ENCODE results near the gene SENP8.

Gene SENP8

DNA sequence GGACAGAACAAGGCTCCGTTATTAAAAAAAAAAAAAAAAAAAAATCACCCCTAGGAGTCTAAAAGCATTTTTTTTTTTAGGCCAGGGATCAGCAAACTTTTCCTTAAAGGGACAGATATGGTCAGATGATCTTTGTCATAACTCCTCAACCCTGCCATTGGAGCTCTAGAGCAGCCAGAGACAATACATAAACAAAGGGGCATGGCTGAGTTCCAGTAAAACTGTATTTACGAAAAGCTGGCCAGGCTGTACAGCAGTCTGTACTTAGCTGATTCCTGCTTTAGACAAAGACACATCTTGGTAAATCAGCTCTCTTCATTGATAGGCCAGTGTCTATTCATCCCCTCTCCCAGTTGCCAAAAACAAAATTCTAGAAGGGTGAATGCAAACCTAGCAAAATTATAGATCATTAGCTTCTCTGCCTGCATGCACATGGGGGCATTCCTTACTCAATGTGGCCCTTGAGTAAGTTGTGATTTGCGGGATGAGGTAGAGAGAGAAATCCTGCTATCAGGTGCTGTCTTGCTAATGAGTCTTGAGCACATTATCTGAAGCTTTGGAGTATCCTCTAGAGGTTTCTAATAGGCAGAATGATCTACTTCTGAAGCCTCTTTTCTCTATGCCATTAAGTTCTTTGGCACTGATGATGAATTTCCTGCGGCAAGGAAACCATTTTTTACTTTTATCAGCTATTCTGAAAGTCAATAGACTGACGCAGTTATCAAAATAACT is 35.2 kb downstream of the SENP8 start:
- H3K27ac ChIP-seq: no peak overlapping the region
- no peak for DNase-seq
- no peak for TF ChIP-seq CTCF (IDR thresholded peaks at IDR 0.05; ENCODE audit: low read depth, low read length)
- no peaks in the 10 kb centered on the region for H3K27me3 ChIP-seq (ENCODE audit: insufficient read depth, low read depth, severe bottlenecking)
- no peak overlapping the region for H3K4me3 ChIP-seq (ENCODE audit: low read depth, low read length)
- no peaks in the 10 kb centered on the region for H3K9me3 ChIP-seq (ENCODE audit: severe bottlenecking)
- no peaks in the 10 kb centered on the region for H3K36me3 ChIP-seq

GRCh38 chr15:72154316-72154715 is 36.1 kb downstream of the SENP8 start:
- Histone ChIP-seq H3K9me3 (ENCODE audit: severe bottlenecking) (no peaks in the 10 kb centered on the region), H3K36me3 (no peaks in the 10 kb centered on the region), H3K27me3 (ENCODE audit: insufficient read depth, low read depth, severe bottlenecking) (no peaks in the 10 kb centered on the region), H3K4me3 (ENCODE audit: low read depth, low read length) (no peak overlapping the region), H3K27ac (no peak overlapping the region)
- no peak for TF ChIP-seq CTCF (IDR thresholded peaks at IDR 0.05; ENCODE audit: low read depth, low read length)
- DNase-seq: no peak

DNA sequence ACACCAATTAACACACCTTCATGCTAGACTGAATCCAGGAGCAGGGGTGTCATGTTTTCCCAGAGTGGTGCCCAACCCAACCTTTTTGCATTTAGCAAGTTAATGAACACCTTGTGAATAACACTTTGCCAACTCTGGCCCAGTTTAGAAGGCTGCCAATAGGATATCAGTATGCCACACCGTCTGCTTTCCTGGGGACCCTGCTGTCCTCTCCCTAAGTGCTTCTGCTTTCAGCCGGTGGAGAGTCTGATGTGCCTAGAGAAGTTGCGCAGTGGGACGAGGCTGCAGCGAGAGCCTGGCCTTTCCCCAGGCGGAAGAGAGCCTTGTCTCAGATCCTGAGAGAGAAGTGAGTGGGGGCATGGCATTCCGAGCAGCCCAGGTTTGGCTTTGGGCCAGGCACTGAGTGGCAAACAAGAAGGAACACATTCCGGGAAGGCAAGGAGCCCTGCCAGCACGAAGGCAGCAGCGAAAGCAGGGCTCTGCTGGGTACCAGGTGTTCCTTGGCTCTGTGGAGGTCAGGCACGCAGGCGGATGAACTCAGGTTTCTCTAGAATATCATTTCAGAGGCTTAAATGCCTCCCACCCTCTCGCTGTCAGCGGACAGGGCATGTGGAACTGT is 36.9 kb downstream of the SENP8 start:
- Histone ChIP-seq H3K27ac (no peak overlapping the region), H3K27me3 (ENCODE audit: insufficient read depth, low read depth, severe bottlenecking) (no peaks in the 10 kb centered on the region), H3K36me3 (no peaks in the 10 kb centered on the region), H3K9me3 (ENCODE audit: severe bottlenecking) (no peaks in the 10 kb centered on the region), H3K4me3 (ENCODE audit: low read depth, low read length) (peak overlapping the region; percentile 55)
- no peak for DNase-seq
- no peak for TF ChIP-seq CTCF (IDR thresholded peaks at IDR 0.05; ENCODE audit: low read depth, low read length)

GRCh38 chr15:72155635-72156616 is 37.7 kb downstream of the SENP8 start:
- TF ChIP-seq CTCF (IDR thresholded peaks at IDR 0.05; ENCODE audit: low read depth, low read length): peak; percentile 93
- peak; percentile 85 for DNase-seq
- Histone ChIP-seq H3K27me3 (ENCODE audit: insufficient read depth, low read depth, severe bottlenecking) (no peaks in the 10 kb centered on the region), H3K36me3 (no peaks in the 10 kb centered on the region), H3K27ac (no peak overlapping the region), H3K4me3 (ENCODE audit: low read depth, low read length) (peak overlapping the region; percentile 55), H3K9me3 (ENCODE audit: severe bottlenecking) (no peaks in the 10 kb centered on the region)

GRCh38 chr15:72156928-72157327 is 38.7 kb downstream of the SENP8 start:
- no peak for DNase-seq
- Histone ChIP-seq H3K36me3 (no peaks in the 10 kb centered on the region), H3K4me3 (ENCODE audit: low read depth, low read length) (no peak overlapping the region), H3K9me3 (ENCODE audit: severe bottlenecking) (no peaks in the 10 kb centered on the region), H3K27ac (no peak overlapping the region), H3K27me3 (ENCODE audit: insufficient read depth, low read depth, severe bottlenecking) (no peaks in the 10 kb centered on the region)
- no peak for TF ChIP-seq CTCF (IDR thresholded peaks at IDR 0.05; ENCODE audit: low read depth, low read length)
